Spleen (tissue), 11 donors: ENCODE results near the gene ADARB2. TPM values are rescaled to one million over a fixed set of nuclear protein-coding genes. Genes with fewer than 3 reads are reported as not detected.
A peak's percentile ranks its signal among the peaks of the same experiment; 100 is the strongest.

Source experiments
- DNase-seq: peaks from one replicate; pipeline ENCODE4 v3.0.0-alpha.2; 2020
- H3K27ac ChIP-seq, 8 donors: fragments of 200-600 bp; sonication (generic) in 7 of 8; 1 replicate in 4 of 8; 2 replicates in 4 of 8; pipeline versions ENCODE4 v1.5.0 to v1.8.0; 2016 to 2021; ENCODE audit warnings: inconsistent platforms in 4 of 8, mild to moderate bottlenecking in 4 of 8, moderate library complexity in 1 of 8
- H3K27me3 ChIP-seq, 7 donors: fragments of 200-600 bp; sonication (generic) in 6 of 7; replicated peaks in 1 of 7; 1 replicate in 4 of 7; 2 replicates in 3 of 7; pipeline versions ENCODE4 v1.5.0 to v1.8.0; 2016 to 2021; ENCODE audit warnings: inconsistent platforms in 3 of 7, mild to moderate bottlenecking in 1 of 7
- H3K36me3 ChIP-seq, 6 donors: fragments of 200-600 bp; sonication (generic) in 5 of 6; 1 replicate in 4 of 6; 2 replicates in 2 of 6; pipeline versions ENCODE4 v1.5.0 to v1.8.0; 2016 to 2021; ENCODE audit warnings: inconsistent platforms in 2 of 6
- H3K4me1 ChIP-seq, 6 donors: fragments of 200-600 bp; sonication (generic) in 5 of 6; 1 replicate in 3 of 6; 2 replicates in 3 of 6; pipeline versions ENCODE4 v1.5.0 to v1.8.0; 2016 to 2021; ENCODE audit warnings: inconsistent platforms in 3 of 6
- H3K4me3 ChIP-seq, 8 donors: fragments of 200-600 bp; sonication (generic) in 7 of 8; 1 replicate in 4 of 8; 2 replicates in 4 of 8; pipeline versions ENCODE4 v1.5.0 to v1.8.0; 2016 to 2021; ENCODE audit warnings: inconsistent platforms in 4 of 8, mild to moderate bottlenecking in 4 of 8, moderate library complexity in 2 of 8
- H3K9me3 ChIP-seq, 8 donors: fragments of 200-600 bp; sonication (generic) in 7 of 8; 1 replicate in 4 of 8; 2 replicates in 4 of 8; pipeline versions ENCODE4 v1.5.0 to v1.8.0; 2016 to 2021; ENCODE audit warnings: inconsistent platforms in 4 of 8
- POLR2A ChIP-seq, 3 donors: fragments of 450-650 bp; IDR thresholded peaks; one replicate each; pipeline ENCODE4 v1.5.1; 2017; ENCODE audit warnings: antibody characterized with exemption in 3 of 3, mild to moderate bottlenecking in 1 of 3
- POLR2AphosphoS5 ChIP-seq, 3 donors: sonication (generic); formaldehyde crosslinking; IDR thresholded peaks; one replicate each; pipeline ENCODE4 v1.5.1; 2017; ENCODE audit warnings: antibody characterized with exemption in 3 of 3
- WGBS, 5 donors: extraction: QIAGEN DNeasy Blood & Tissue Kit in 3 of 5; methylation state at CpG; one replicate each; pipeline versions ENCODE4 v1.1.5 to v1.1.7; 2013 to 2018; 5-methylcytosine and 5-hydroxymethylcytosine counted together
- intact Hi-C: fragments of 100-400 bp; cut with DNase I; formaldehyde crosslinking; loops from one replicate; pipeline ENCODE4 v1.15.0; 2023; ENCODE audit warnings: low total_unique reads
- polyA plus RNA-seq, 3 donors: library from polyadenylated mRNA; stranded (reverse); fragments of 200-250 nt; gene quantifications; one replicate each; pipeline ENCODE4 v1.2.1, GENCODE V29; 2013
- total RNA-seq, 7 donors: library from RNA; depleted of rRNA in 3 of 7; stranded (reverse); fragments of >200 nt in 3 of 7; fragmentation: NEBNext Ultra II Directional in 4 of 7; extraction: Animal tissue kit (Norgen Biotek cat#: 25700) in 4 of 7; gene quantifications; one replicate each; pipeline versions ENCODE4 v1.1.0 to v1.2.1, GENCODE V29; 2016 to 2021
- TF ChIP-seq, protein P1 (sequence below), 11 experiments: fragments of 200-600 bp in 7 of 11; fragments of 450-650 bp in 4 of 11; sonication (generic) in 4 of 11; IDR thresholded peaks in 8 of 11; conservative IDR thresholded peaks in 3 of 11; 1 replicate in 7 of 11; 2 replicates in 4 of 11; pipeline versions ENCODE4 v1.4.0 to v1.8.0; 2016 to 2021; ENCODE audit warnings: antibody characterized with exemption in 11 of 11, inconsistent platforms in 4 of 11, mild to moderate bottlenecking in 1 of 11
- donor health status: healthy with polysubstance abuse.
- donor health status: DM: no; HTN: no; CAD: no; lungs with moderate emphysema.
- donor health status: DM: no; HTN: no; CAD: no.
- donor health status: Bipolar disorder and iron deficiency.
- donor health status: healthy.
- donor health status: DM: no; HTN: no; CAD: no.
- donor health status: DM: yes; HTN: yes; CAD: no.

ADARB2 gene
- total and polyA plus RNA-seq, 10 donors, result 0.05 to 8.1 (median 0.96) TPM

DNA sequence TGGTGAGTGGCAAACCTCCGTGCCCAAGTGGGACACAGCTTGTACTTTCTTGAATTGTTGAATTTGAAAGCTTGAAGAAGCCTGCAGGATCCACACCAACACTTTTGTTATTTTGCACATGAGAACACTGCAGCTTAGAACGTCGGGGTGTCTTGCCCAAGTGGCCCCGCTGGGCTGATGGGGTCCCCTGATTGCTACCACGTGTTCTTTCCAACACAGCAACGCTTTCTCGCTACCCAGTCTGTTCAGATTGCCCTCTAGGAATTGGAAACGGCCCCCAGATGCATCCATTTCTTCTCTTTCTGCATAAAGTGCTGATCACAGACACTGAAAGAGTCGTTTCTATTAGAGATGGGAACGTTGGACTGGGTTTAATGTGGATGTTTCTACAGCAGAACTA lies 268.5 kb downstream of the ADARB2 start:
- 63 to 85% (median 74%) methylated on average over 10 of the region's 10 CpGs for WGBS, 5 donors
- intact Hi-C loops, result no loop called here

DNA sequence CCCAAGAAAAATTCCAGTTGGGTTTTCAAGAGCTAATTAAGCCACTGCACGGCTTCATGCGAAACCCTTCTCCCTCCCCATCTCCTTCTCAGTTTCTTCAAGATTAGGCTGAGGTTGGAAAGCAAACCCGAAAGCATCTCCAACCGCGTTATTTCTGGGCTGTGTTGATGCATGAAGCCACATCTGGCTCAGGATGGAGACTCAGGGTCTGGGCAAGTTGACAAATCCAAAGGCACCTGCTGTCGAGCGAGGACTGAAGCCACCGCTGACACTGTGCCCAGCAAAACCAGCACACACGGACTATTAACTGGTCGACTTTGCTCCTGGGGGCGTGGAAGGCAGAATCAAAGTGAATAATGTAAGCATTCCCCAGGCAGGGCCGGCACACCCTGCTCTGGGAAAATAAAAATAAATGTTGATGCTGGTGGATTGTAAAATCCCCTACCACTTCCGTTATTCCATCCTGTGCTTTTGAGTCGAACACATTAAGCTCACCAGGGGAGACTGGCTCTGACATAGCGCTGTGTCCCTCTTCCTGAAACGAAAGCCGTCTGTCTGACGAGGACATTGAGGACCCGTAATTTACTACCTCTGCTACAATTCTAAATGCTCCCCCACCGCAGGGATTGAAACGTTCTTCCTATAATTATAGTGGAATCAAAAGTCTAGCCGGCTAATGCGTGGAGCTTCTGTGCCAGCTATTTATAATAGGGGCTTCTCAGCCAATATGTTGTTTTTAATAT lies 269.8 kb downstream of the ADARB2 start:
- H3K9me3 ChIP-seq, result no peaks in the 10 kb centered on the region
- no peaks in the 10 kb centered on the region for H3K36me3 ChIP-seq
- H3K4me1 ChIP-seq, result peaks cover 0 to 10% (median 0%) of the 10 kb centered on the region in 6 donors
- H3K4me3 ChIP-seq, result no peak overlapping the region
- WGBS, 5 donors, result 64 to 77% (median 73%) methylated on average over 23 of the region's 23 CpGs
- intact Hi-C loops, result no loop called here
- no peak overlapping the region for H3K27ac ChIP-seq
- no peak for TF ChIP-seq POLR2A (IDR thresholded peaks at IDR 0.05)
- TF ChIP-seq, protein P1, sequence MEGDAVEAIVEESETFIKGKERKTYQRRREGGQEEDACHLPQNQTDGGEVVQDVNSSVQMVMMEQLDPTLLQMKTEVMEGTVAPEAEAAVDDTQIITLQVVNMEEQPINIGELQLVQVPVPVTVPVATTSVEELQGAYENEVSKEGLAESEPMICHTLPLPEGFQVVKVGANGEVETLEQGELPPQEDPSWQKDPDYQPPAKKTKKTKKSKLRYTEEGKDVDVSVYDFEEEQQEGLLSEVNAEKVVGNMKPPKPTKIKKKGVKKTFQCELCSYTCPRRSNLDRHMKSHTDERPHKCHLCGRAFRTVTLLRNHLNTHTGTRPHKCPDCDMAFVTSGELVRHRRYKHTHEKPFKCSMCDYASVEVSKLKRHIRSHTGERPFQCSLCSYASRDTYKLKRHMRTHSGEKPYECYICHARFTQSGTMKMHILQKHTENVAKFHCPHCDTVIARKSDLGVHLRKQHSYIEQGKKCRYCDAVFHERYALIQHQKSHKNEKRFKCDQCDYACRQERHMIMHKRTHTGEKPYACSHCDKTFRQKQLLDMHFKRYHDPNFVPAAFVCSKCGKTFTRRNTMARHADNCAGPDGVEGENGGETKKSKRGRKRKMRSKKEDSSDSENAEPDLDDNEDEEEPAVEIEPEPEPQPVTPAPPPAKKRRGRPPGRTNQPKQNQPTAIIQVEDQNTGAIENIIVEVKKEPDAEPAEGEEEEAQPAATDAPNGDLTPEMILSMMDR (IDR thresholded peaks at IDR 0.05 in 8 of 11, conservative IDR thresholded peaks at IDR 0.05 in 3 of 11), result no peak
- TF ChIP-seq POLR2AphosphoS5 (IDR thresholded peaks at IDR 0.05), result no peak
- H3K27me3 ChIP-seq, result peaks cover 0 to 34% (median 0%) of the 10 kb centered on the region in 7 donors
- DNase-seq, result no peak

More for the DNA sequence above, 268.5 kb downstream of the ADARB2 start:
- Histone ChIP-seq H3K9me3 (no peaks in the 10 kb centered on the region), H3K4me1 (peaks cover 0 to 10% (median 0%) of the 10 kb centered on the region in 6 donors), H3K27ac (no peak overlapping the region), H3K4me3 (no peak overlapping the region), H3K27me3 (peaks cover 0 to 36% (median 0%) of the 10 kb centered on the region in 7 donors), H3K36me3 (no peaks in the 10 kb centered on the region)
- no peak for DNase-seq
- TF ChIP-seq POLR2A (IDR thresholded peaks at IDR 0.05) (no peak), POLR2AphosphoS5 (IDR thresholded peaks at IDR 0.05) (no peak)
- TF ChIP-seq, protein P1 (IDR thresholded peaks at IDR 0.05 in 8 of 11, conservative IDR thresholded peaks at IDR 0.05 in 3 of 11), result no peak

DNA sequence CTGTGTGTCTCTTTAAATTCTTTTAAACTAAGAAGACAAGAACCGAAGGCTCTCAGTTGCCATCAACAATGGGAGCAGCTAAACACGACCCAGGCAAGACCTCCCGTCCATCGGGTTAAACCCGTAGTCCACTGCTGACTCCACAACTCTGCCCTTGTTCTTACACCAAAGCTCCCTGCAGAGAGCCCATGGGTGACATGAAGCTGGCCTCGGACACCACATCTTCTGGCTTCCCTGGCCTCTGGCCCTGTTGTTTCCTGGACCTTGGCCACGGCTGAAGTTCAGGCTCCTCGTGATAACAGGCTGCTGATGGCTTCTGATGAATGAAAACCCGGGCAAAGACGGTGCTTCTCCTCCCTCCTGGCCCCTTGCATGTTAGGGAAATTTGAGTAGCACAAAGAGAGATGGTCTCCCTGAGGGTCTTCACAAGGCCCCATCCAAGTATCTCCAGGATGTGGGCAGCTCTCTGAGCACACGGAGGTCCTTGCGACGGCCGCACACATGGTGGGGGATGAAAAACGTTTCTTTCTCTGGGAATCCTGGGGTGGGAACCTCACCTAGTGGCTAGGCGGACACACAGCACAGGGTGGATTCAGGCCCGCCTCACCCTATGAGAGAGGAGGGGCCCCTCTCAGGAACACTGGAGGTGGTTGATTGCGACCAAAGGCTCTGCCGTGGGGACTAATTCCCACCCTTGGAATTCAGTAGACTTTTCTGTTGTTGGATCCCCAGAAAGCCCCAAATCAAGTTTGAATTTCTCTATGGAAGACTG lies 271.1 kb downstream of the ADARB2 start:
- Histone ChIP-seq H3K27ac (no peak overlapping the region), H3K4me1 (peaks cover 0 to 10% (median 0%) of the 10 kb centered on the region in 6 donors), H3K9me3 (no peaks in the 10 kb centered on the region), H3K27me3 (peaks cover 0 to 34% (median 0%) of the 10 kb centered on the region in 7 donors), H3K36me3 (no peaks in the 10 kb centered on the region), H3K4me3 (peak overlapping the region in 1 of 8 donors; percentile 38)
- WGBS, 5 donors, result 78 to 82% (median 80%) methylated on average over 19 of the region's 19 CpGs
- DNase-seq, result no peak
- intact Hi-C loops, result no loop called here
- TF ChIP-seq POLR2A (IDR thresholded peaks at IDR 0.05) (no peak), POLR2AphosphoS5 (IDR thresholded peaks at IDR 0.05) (no peak)
- TF ChIP-seq, protein P1 (IDR thresholded peaks at IDR 0.05 in 8 of 11, conservative IDR thresholded peaks at IDR 0.05 in 3 of 11), result no peak

DNA sequence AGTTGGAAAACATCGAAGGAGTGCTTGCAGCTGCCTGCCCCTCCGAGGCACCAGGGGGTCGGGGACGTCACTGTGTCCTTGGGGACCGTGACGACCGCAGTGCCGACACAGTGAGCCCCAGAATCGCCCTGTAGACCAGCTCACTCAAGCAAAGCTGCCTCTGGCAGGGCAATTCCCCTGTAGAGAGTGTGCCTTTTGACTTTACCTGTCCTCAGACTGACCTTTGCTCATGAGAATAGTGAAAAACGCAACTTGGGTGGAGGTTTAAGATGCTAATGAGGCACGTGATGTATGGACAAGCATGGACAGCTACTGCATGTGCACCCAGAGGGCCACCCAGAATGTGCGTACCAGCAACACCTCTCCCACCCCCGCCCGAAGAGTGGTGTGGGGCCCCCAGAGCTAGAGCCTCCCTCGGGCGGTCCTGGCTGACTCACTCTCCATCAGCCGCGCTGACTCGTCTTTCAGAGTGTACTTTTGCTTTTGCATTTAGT lies 271.9 kb downstream of the ADARB2 start:
- H3K9me3 ChIP-seq, result no peaks in the 10 kb centered on the region
- no peak overlapping the region for H3K27ac ChIP-seq
- H3K4me1 ChIP-seq, result peaks cover 0 to 10% (median 0%) of the 10 kb centered on the region in 6 donors
- 68 to 80% (median 70%) methylated on average over 19 of the region's 19 CpGs for WGBS, 5 donors
- TF ChIP-seq POLR2A (IDR thresholded peaks at IDR 0.05), result no peak
- TF ChIP-seq POLR2AphosphoS5 (IDR thresholded peaks at IDR 0.05), result peak in 1 of 3 donors; percentile 17
- H3K27me3 ChIP-seq, result peaks cover 0 to 34% (median 0%) of the 10 kb centered on the region in 7 donors
- intact Hi-C loops, result no loop called here
- H3K4me3 ChIP-seq, result peak overlapping the region in 1 of 8 donors; percentile 38
- no peaks in the 10 kb centered on the region for H3K36me3 ChIP-seq
- DNase-seq, result no peak
